SK-N-SH treated with all-trans-retinoic acid at 6 μM for 48 hours (cell line): Measurements from ENCODE around the gene CPN1.

Source experiments
- ATAC-seq: fragments of 200-7000 bp; cut with Tn5 transposase; 3 replicates; pipeline ENCODE4 v1.9.1; 2020; ENCODE audit warnings: mild to moderate bottlenecking, moderate library complexity
- ARNTL ChIP-seq: fragments of 450-650 bp; formaldehyde crosslinking; IDR thresholded peaks from 2 replicates; pipeline ENCODE4 v1.5.0; 2020; ENCODE audit warnings: low read depth, mild to moderate bottlenecking, moderate library complexity, borderline replicate concordance
- BACH2 ChIP-seq: fragments of 250-450 bp; sonication (Bioruptor Pico); IDR thresholded peaks from 2 replicates; pipeline ENCODE4 v1.9.0; 2021; ENCODE audit warnings: mild to moderate bottlenecking, borderline replicate concordance
- CSDC2 ChIP-seq: fragments of 250-450 bp; sonication (Bioruptor Pico); IDR thresholded peaks from 2 replicates; pipeline ENCODE4 v1.5.0; 2020; ENCODE audit warnings: mild to moderate bottlenecking, moderate library complexity
- ESRRG ChIP-seq: fragments of 250-450 bp; sonication (Bioruptor Pico); IDR thresholded peaks from 2 replicates; pipeline ENCODE4 v1.6.1; 2021; ENCODE audit warnings: mild to moderate bottlenecking
- GLIS3 ChIP-seq: fragments of 250-450 bp; sonication (Bioruptor Pico); IDR thresholded peaks from 2 replicates; pipeline ENCODE4 v1.5.0; 2020; ENCODE audit warnings: mild to moderate bottlenecking, moderate library complexity
- ISL1 ChIP-seq: fragments of 250-450 bp; sonication (Bioruptor Pico); IDR thresholded peaks from 2 replicates; pipeline ENCODE4 v2.1.2; 2022; ENCODE audit warnings: mild to moderate bottlenecking, moderate library complexity
- OSR1 ChIP-seq: fragments of 250-450 bp; sonication (Bioruptor Pico); IDR thresholded peaks from 2 replicates; pipeline ENCODE4 v1.8.0; 2022; ENCODE audit warnings: moderate library complexity, mild to moderate bottlenecking, inconsistent platforms
- PATZ1 ChIP-seq: fragments of 250-450 bp; sonication (Bioruptor Pico); IDR thresholded peaks from 2 replicates; pipeline ENCODE4 v1.8.0; 2020; ENCODE audit warnings: mild to moderate bottlenecking, moderate library complexity, borderline replicate concordance
- PPARA ChIP-seq: fragments of 250-450 bp; sonication (Bioruptor Pico); IDR thresholded peaks from 2 replicates; pipeline ENCODE4 v1.5.0; 2020; ENCODE audit warnings: mild to moderate bottlenecking, borderline replicate concordance
- RARB ChIP-seq: fragments of 250-450 bp; sonication (Bioruptor Pico); IDR thresholded peaks from 2 replicates; pipeline ENCODE4 v1.8.0; 2021; ENCODE audit warnings: mild to moderate bottlenecking, moderate library complexity
- TCF4 ChIP-seq: fragments of 250-450 bp; sonication (Bioruptor Pico); IDR thresholded peaks from 2 replicates; pipeline ENCODE4 v1.8.0; 2021; ENCODE audit warnings: mild to moderate bottlenecking, moderate library complexity, borderline replicate concordance
- TOX ChIP-seq: fragments of 250-450 bp; sonication (Bioruptor Pico); IDR thresholded peaks from 2 replicates; pipeline ENCODE4 v1.8.0; 2021; ENCODE audit warnings: mild to moderate bottlenecking, moderate library complexity, borderline replicate concordance
- ZC3H10 ChIP-seq: fragments of 250-450 bp; sonication (Bioruptor Pico); IDR thresholded peaks from 2 replicates; pipeline ENCODE4 v1.5.1; 2021; ENCODE audit warnings: mild to moderate bottlenecking, moderate library complexity
- ZFP3 ChIP-seq: fragments of 250-450 bp; sonication (Bioruptor Pico); IDR thresholded peaks from 2 replicates; pipeline ENCODE4 v1.5.0; 2020; ENCODE audit warnings: mild to moderate bottlenecking, moderate library complexity
- ZFP30 ChIP-seq: fragments of 450-650 bp; formaldehyde crosslinking; IDR thresholded peaks from 2 replicates; pipeline ENCODE4 v1.5.0; 2022; ENCODE audit warnings: mild to moderate bottlenecking, moderate library complexity
- ZNF565 ChIP-seq: fragments of 450-650 bp; formaldehyde crosslinking; conservative IDR thresholded peaks from 2 replicates; pipeline ENCODE4 v1.5.0; 2020; ENCODE audit warnings: low read depth, mild to moderate bottlenecking, moderate library complexity
- ZNF70 ChIP-seq: fragments of 450-650 bp; formaldehyde crosslinking; IDR thresholded peaks from 2 replicates; pipeline ENCODE4 v1.5.0; 2020; ENCODE audit warnings: mild to moderate bottlenecking, moderate library complexity
- ZNF8 ChIP-seq: fragments of 450-650 bp; formaldehyde crosslinking; IDR thresholded peaks from 2 replicates; pipeline ENCODE4 v1.5.0; 2020; ENCODE audit warnings: mild to moderate bottlenecking, moderate library complexity
- TF ChIP-seq, protein P1 (sequence below): fragments of 250-450 bp; sonication (Bioruptor Pico); IDR thresholded peaks from 2 replicates; pipeline ENCODE4 v1.5.0; 2020; ENCODE audit warnings: mild to moderate bottlenecking, moderate library complexity
- TF ChIP-seq, protein P2 (sequence below): fragments of 250-450 bp; sonication (Bioruptor Pico); IDR thresholded peaks from 2 replicates; pipeline ENCODE4 v1.5.1; 2020; ENCODE audit warnings: low read depth, mild to moderate bottlenecking, moderate library complexity
- TF ChIP-seq, protein P3 (sequence below): fragments of 250-450 bp; sonication (Bioruptor Pico); IDR thresholded peaks from 2 replicates; pipeline ENCODE4 v1.5.1; 2021; ENCODE audit warnings: mild to moderate bottlenecking, moderate library complexity
- TF ChIP-seq, protein P4 (sequence below): fragments of 250-450 bp; sonication (Bioruptor Pico); IDR thresholded peaks from 2 replicates; pipeline ENCODE4 v1.8.0; 2021; ENCODE audit warnings: low read depth, mild to moderate bottlenecking, moderate library complexity, borderline replicate concordance

The CPN1 gene

DNA sequence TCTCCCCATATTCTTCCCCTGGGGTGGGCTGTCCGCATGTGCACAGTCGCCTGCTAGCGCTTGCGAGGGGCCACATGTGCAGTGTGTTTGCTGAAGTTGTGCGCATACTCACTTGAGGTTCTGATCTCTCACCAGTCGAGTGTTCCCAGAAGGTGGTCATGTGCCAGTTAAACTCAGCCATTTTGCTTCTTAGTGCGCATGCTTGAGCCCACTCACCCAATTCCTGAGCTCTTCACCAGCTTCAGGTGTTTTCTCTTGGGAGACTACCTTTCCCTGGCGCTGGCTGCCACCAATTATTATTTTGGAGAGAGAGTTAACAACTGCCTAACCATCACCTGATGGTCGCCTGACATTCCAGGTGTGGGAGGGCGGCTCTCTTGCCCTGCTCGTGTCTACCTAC is 25.2 kb upstream of the CPN1 start:
- TF ChIP-seq ARNTL (no peak), ISL1 (CRISPR knock-in tag) (no peak), ZFP3 (CRISPR knock-in tag) (no peak), RARB (CRISPR knock-in tag) (no peak), TCF4 (CRISPR knock-in tag) (no peak), OSR1 (CRISPR knock-in tag) (no peak)
- TF ChIP-seq, protein P1, sequence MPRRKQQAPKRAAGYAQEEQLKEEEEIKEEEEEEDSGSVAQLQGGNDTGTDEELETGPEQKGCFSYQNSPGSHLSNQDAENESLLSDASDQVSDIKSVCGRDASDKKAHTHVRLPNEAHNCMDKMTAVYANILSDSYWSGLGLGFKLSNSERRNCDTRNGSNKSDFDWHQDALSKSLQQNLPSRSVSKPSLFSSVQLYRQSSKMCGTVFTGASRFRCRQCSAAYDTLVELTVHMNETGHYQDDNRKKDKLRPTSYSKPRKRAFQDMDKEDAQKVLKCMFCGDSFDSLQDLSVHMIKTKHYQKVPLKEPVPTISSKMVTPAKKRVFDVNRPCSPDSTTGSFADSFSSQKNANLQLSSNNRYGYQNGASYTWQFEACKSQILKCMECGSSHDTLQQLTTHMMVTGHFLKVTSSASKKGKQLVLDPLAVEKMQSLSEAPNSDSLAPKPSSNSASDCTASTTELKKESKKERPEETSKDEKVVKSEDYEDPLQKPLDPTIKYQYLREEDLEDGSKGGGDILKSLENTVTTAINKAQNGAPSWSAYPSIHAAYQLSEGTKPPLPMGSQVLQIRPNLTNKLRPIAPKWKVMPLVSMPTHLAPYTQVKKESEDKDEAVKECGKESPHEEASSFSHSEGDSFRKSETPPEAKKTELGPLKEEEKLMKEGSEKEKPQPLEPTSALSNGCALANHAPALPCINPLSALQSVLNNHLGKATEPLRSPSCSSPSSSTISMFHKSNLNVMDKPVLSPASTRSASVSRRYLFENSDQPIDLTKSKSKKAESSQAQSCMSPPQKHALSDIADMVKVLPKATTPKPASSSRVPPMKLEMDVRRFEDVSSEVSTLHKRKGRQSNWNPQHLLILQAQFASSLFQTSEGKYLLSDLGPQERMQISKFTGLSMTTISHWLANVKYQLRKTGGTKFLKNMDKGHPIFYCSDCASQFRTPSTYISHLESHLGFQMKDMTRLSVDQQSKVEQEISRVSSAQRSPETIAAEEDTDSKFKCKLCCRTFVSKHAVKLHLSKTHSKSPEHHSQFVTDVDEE (CRISPR knock-in tag): no peak
- TF ChIP-seq, protein P2, sequence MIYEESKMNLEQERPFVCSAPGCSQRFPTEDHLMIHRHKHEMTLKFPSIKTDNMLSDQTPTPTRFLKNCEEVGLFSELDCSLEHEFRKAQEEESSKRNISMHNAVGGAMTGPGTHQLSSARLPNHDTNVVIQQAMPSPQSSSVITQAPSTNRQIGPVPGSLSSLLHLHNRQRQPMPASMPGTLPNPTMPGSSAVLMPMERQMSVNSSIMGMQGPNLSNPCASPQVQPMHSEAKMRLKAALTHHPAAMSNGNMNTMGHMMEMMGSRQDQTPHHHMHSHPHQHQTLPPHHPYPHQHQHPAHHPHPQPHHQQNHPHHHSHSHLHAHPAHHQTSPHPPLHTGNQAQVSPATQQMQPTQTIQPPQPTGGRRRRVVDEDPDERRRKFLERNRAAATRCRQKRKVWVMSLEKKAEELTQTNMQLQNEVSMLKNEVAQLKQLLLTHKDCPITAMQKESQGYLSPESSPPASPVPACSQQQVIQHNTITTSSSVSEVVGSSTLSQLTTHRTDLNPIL (CRISPR knock-in tag): no peak
- TF ChIP-seq, protein P3, sequence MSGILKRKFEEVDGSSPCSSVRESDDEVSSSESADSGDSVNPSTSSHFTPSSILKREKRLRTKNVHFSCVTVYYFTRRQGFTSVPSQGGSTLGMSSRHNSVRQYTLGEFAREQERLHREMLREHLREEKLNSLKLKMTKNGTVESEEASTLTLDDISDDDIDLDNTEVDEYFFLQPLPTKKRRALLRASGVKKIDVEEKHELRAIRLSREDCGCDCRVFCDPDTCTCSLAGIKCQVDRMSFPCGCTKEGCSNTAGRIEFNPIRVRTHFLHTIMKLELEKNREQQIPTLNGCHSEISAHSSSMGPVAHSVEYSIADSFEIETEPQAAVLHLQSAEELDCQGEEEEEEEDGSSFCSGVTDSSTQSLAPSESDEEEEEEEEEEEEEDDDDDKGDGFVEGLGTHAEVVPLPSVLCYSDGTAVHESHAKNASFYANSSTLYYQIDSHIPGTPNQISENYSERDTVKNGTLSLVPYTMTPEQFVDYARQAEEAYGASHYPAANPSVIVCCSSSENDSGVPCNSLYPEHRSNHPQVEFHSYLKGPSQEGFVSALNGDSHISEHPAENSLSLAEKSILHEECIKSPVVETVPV (CRISPR knock-in tag): no peak
- ATAC-seq: no peak

DNA sequence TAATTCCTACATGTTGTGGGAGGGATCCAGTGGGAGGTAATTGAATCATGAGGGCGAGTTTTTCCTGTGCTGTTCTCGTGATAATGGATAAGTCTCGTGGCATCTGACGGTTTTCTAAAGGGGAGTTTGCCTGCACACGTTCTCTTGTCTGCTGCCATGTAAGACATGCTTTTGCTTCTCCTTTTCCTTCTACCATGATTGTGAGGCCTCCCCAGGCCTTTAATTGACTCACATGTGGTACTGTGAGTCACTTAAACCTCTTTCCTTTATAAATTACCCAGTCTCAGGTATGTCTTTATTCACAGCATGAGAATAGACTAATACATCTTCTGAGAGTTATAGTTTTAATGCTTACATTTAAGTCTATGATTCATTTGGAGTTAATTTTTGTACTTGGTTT is 22.6 kb upstream of the CPN1 start:
- TF ChIP-seq TCF4 (CRISPR knock-in tag) (no peak), ZNF8 (CRISPR knock-in tag) (no peak), ZC3H10 (CRISPR knock-in tag) (no peak), TOX (CRISPR knock-in tag) (no peak), ESRRG (CRISPR knock-in tag) (no peak), RARB (CRISPR knock-in tag) (no peak), PPARA (no peak), ZFP30 (CRISPR knock-in tag) (no peak), ZNF565 (CRISPR knock-in tag) (no peak), ZNF70 (CRISPR knock-in tag) (no peak), CSDC2 (CRISPR knock-in tag) (no peak), ARNTL (no peak), BACH2 (no peak), GLIS3 (no peak), PATZ1 (CRISPR knock-in tag) (no peak)
- TF ChIP-seq, protein P3 (CRISPR knock-in tag): no peak
- TF ChIP-seq, protein P1 (CRISPR knock-in tag): no peak
- TF ChIP-seq, protein P4, sequence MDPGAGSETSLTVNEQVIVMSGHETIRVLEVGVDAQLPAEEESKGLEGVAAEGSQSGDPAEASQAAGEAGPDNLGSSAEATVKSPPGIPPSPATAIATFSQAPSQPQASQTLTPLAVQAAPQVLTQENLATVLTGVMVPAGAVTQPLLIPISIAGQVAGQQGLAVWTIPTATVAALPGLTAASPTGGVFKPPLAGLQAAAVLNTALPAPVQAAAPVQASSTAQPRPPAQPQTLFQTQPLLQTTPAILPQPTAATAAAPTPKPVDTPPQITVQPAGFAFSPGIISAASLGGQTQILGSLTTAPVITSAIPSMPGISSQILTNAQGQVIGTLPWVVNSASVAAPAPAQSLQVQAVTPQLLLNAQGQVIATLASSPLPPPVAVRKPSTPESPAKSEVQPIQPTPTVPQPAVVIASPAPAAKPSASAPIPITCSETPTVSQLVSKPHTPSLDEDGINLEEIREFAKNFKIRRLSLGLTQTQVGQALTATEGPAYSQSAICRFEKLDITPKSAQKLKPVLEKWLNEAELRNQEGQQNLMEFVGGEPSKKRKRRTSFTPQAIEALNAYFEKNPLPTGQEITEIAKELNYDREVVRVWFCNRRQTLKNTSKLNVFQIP: no peak
- TF ChIP-seq, all 23 proteins: peak for 0
- no peak for ATAC-seq
